ENCODE data around the gene SNX9.
"Not testable (repeated sequence)": the region's sequence is repeated elsewhere in the genome, so short reads cannot be mapped to it uniquely, and the experiment has no call there.

DNA sequence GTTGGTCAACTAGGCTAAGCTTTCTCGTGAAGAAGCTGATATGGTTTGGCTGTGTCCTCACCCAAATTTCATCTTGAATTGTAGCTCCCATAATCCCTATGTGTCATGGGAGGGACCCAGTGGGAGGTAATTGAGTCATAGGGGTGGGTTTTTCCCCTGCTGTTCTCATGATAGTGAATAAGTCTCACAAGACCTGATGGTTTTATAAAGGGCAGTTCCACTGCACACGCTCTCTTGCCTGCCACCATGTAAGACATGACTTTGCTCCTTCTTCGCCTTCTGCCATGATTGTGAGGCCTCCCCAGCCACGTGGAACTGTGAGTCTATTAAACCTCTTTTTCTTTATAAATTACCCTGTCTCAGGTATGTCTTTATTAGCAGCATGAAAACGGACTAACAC is 29.0 kb upstream of the SNX9 start:
- TF ChIP-seq, protein P1, sequence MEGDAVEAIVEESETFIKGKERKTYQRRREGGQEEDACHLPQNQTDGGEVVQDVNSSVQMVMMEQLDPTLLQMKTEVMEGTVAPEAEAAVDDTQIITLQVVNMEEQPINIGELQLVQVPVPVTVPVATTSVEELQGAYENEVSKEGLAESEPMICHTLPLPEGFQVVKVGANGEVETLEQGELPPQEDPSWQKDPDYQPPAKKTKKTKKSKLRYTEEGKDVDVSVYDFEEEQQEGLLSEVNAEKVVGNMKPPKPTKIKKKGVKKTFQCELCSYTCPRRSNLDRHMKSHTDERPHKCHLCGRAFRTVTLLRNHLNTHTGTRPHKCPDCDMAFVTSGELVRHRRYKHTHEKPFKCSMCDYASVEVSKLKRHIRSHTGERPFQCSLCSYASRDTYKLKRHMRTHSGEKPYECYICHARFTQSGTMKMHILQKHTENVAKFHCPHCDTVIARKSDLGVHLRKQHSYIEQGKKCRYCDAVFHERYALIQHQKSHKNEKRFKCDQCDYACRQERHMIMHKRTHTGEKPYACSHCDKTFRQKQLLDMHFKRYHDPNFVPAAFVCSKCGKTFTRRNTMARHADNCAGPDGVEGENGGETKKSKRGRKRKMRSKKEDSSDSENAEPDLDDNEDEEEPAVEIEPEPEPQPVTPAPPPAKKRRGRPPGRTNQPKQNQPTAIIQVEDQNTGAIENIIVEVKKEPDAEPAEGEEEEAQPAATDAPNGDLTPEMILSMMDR (IDR thresholded peaks at IDR 0.05 in 2 of 3, conservative IDR thresholded peaks at IDR 0.05 in 1 of 3; ENCODE audit: control insufficient read depth in 2 of 3, extremely low read depth in 1 of 3, insufficient read depth in 1 of 3, low read depth in 3 of 3, low read length in 3 of 3): not testable (repeated sequence)
- TF ChIP-seq TAF1 (IDR thresholded peaks at IDR 0.05; ENCODE audit: borderline replicate concordance, low read depth, low read length); JUND (IDR thresholded peaks at IDR 0.05; ENCODE audit: low read depth, low read length): not testable (repeated sequence)
